Stimulated activated CD8-positive, alpha-beta memory T cell treated with anti-CD3 and anti-CD28 coated beads, Interleukin-2, amount 100 ng/mL, for 1 hour (primary cell): ENCODE measurements around the gene ARID3A.
A peak's percentile ranks its signal among the peaks of the same experiment; 100 is the strongest.

ENCODE experiments used
- DNase-seq, 2 donors: peaks; one replicate each; pipeline ENCODE4 v3.0.0-alpha.2; 2020; ENCODE audit warnings: low read depth in 2 of 2

Gene ARID3A

DNA sequence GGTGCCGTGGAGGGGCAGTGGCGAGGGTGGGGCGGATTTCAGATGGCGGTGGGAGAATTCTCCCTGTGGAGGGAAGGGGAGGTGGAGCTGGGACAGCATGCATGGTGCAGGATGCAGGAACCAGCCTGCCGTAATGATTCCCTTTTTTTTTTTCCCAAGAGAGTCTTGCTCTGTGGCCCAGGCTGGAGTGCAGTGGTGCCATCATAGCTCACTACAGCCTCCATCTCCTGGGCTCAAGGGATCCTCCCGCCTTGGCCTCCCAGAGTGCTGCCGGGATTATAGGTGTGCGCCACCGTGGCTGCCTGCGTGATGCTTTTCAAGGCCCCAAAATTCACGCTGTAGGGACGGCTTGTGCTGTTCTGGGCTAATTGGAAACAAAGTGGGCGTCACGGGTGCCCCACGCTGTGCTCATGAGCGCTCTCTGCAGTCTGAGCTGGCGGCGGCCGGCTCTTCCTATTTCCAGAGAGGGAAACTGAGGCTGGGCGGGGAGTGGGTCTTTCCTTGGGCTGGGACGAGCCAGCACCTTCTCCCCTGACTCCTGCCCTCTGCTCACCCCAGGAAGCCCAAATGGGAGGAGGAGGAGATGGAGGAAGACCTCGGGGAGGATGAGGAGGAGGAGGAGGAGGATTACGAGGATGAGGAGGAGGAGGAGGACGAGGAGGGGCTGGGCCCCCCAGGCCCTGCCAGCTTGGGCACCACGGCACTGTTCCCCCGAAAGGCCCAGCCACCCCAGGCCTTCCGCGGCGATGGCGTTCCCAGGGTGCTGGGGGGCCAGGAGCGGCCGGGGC is 6.2 kb downstream of the ARID3A start:
- DNase-seq, result no peak

GRCh38 chr19:932648-933552 is 7.1 kb downstream of the ARID3A start:
- no peak for DNase-seq

DNA sequence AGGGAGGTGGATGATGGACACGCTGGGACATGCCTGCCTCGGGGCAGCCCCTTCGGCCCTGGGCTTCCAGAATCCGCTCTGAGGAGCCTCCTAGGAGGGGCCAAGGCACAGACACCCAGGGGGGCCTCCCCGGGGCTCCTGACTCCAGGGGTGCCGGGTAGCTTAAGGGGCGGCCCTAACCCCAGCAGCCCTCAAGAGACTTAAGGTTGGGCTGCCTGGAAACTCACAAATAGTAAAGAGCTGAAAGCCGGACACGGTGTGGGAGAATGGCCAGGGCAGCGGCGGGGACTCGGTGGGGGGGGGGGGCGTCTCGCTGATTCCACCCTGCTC is 7.7 kb downstream of the ARID3A start:
- no peak for DNase-seq

GRCh38 chr19:934197-934840 is 8.5 kb downstream of the ARID3A start:
- no peak for DNase-seq

DNA sequence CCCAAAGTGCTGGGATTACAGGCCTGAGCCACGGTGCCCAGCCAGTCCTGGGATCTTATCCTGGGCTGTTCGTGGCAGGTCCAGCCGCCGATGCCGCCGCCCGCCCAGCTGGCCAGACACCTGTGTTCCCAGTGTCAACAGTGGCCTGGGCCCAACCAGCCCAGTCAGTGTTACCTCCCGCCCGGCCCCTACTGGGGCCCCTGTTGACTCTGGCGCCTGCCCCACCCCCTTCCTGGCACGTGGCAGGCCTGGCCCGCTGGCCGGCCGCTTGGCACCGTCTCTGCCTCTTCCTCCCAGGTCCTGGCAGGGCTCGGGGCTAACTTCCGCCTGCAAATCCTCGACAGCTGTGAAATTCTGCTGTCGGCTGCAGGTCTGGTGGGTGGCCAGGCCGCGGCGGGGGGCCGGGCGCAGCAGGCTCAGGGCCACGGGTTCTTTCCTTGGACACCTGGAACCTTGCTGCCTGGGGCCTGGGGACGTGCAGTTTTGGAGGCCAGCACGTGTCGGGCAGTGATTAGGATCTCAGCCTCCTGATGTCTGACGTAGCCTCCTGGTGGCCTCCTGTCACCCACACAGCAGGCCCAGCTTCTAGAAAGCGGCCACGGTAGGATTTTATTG is 9.1 kb downstream of the ARID3A start:
- no peak for DNase-seq

GRCh38 chr19:936175-936546 is 10.3 kb downstream of the ARID3A start:
- DNase-seq, result no peak

DNA sequence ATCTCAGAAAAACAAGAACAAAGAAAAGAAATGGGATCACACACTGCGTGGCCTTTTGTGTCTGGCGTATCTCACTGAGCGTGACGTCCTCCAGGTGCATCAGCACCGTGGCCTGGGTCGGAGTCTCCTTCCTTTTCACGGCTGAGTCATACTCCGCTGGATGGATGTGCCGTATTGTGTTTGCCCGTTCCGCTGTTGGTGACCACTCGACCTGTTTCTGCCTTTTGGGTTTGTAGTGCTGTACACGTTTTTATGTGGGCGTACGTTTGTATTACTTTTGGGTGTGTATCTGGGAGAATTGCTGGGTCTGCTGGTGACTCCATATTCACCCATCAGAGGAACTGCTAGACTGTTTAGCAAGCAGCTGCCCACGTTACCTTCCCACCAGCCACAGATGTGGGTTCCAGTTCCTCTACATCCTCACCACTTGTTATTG is 11.4 kb downstream of the ARID3A start:
- no peak for DNase-seq

DNA sequence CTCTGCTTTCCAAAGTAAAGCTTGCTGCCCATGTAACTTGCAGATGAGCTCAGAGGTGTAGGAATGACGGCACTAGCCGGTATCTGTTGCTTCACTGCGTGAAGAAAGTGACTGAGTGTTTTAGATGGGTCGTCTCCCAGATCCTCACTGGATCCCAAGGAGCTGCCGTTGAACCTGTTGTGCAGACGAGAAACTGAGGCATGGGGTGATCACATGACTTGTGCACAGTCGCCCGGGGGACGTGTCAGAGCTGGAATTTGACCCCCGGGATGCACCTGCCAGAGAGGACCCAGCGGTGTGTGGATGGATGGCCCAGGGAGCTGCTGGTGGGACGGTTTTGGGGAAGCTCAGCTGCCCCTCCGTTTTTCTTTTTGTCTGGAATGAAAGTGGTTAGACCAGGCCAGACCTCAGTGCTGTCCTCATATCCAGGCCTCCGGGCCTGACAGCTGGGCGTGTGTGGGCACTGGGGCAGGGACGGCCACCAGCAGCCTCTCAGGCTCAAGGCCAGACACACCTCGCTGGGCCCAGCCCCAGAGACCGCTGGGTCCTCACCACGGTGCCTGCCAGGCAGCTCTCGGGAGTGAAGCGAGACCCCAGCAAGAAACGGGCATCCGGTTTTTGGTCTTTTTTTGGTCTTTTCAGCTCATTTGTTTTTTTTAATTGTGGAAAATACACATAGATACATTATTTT is 12.5 kb downstream of the ARID3A start:
- no peak for DNase-seq

DNA sequence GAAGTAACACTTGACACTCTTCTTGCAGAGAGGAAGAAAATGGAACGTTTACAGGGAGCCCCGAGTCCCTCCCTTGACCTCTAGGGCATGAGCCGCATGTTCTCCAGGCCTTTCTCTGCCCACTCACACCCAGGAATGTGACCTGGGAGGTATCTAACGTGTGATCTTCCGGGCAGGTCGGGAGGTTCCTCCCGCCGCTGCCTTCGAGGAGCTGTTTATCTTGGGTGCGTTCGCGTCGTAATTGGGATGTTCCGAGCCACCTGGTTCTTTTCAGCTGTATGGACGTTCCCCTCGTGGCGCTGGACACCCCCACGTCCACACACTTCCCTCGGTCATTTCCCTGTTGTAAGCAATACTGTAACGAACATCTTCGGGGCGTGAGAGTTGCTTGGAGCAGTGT is 13.6 kb downstream of the ARID3A start:
- no peak for DNase-seq

DNA sequence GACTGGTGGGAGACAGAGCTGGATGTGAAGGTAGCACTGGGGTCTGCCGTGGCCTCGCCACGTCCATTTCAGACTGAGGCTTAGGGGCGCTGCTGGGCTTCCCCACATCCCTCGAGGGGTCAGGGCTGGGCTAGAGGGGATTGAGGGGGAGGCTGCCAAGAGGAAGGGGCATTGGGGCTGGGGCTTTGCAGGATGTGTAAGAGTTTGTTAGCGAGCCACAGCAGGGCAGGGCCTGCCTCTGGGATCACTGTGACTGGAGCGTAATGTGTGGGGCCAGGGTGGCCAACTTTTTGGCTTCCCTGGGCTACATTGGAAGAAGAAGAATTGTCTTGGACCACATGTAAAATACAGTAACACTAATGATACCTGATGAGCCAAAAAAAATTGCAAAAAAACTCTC is 14.1 kb downstream of the ARID3A start:
- no peak for DNase-seq

DNA sequence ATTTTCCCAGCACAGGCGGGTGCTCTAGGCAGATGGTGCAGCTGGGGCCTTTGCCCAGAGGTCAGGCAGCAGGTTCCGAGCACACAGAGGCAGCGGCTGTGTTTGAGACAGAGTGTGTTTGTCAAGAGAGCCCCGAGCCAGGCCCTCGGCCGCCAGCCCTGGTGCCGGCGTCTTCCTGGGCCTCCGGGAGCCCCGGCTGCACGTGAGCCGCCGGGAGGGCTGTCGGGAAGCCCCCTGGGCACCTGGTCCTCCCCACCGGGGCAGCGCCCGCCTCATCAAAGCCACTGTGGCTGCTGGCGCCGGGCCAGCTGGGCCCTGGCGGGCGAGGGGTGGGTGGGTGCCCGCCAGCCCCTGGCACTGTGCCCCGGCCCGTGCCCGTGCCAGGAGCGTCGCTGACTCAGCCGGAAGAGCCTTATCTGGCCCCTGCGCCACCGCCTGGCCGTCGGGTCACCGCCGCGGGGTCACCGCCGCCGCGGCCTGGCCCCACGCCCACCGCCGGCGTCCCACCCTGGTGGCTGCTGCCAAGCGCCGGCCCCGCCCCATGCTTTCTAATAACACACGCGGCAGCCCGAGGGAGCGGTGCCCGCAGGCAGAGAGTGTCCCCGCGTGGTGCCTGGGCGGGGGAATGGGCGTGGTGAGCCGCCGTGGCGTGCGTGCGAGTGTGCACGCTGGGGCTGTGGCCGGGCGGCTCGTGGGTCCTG is 14.9 kb downstream of the ARID3A start:
- DNase-seq, result peak; percentile 39 to 49

GRCh38 chr19:941292-942132 is 15.7 kb downstream of the ARID3A start:
- DNase-seq, result no peak

DNA sequence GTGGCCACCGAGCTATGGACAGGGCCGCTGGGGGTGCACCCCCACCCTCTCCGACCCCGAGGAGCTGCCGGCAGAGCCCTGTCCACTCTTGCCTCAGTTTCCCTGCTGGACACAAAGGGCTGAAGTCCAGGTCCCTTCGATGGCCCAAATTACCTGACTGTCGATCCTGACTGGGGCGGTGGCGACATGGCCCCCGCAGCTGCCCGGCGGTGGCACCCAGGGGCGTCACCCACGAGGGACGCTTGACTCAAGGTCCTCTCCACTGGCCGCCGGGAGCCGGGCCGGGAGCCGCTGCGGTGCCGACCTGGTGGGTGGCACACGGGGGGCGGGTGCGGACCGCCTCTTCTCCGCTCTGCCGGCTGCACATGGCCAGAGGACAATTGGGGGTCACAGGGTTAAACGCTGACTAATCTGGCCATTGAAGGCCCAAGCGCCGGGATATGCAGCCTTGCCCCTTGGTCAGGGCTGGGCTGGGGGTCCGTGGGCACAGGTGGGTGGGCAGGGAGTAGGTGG is 16.4 kb downstream of the ARID3A start:
- no peak for DNase-seq

DNA sequence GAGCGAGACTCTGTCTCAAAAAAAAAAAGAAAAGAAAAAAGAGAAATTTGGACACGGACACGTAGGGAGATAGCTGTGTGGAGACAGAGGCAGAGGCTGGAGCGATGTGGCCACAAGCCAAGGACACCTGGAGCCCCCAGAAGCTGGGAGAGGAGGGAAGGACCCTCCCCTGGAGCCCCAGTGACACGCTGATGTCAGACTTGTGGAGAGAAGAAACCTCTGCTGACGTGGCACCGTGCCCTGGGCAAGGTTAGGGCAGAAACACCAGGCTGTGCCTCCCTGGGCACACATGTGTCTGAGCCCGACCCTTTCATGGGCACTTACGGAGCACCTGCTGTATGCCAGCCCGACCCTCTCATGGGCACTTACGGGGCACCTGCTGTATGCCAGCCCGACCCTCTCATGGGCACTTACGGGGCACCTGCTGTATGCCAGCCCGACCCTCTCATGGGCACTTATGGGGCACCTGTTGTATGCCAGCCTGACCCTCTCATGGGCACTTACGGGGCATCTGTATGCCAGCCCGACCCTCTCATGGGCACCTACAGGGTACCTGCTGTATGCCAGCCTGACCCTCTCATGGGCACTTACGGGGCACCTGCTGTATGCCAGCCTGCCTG is 17.8 kb downstream of the ARID3A start:
- no peak for DNase-seq

DNA sequence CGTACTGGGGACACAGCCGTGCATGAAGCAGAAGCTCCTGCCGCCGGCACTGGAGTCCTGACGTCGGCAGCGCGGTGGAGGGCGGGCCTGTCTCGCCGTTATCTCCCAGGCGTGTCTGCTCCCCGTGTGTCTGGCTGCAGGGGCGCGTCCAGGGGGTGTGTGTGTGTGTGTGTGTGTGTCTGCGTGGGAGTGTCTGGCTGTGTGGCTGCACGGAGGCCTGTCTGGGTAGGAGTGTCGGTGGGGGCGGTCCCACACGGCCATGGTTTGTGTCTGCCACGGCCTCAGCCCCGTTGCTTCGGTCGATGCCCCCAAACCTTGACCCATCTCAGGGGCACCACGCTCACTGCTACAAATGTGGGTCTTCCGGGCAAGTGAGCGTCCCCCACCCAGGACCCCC is 18.3 kb downstream of the ARID3A start:
- no peak for DNase-seq

DNA sequence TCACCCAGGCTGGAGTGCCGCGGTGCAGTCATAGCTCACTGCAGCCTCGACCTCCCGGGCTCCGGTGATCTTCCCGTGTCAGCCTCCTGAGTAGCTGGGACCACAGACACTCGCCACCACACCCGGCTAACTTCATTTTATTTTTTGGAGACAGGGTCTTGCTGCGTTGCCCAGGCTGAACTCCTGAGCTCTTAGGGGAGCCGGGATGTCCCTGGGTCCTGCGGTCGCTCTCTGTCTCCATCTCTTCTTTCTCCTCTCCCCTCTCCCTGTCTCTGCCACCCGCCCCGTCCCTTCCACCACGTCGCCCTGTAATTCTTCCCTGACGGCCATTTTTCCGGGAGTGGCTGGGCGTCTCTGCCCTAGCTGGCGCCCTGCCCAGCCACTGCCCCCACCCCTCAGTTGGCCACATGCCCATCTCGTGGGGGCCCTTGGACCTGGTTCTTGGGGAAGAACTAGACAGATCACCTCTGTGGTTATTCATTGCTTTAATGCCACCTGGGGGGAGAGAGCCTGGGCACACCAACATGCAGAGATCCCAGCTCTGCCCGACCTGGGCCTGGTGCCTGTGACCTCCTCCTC is 18.9 kb downstream of the ARID3A start:
- DNase-seq, result no peak

DNA sequence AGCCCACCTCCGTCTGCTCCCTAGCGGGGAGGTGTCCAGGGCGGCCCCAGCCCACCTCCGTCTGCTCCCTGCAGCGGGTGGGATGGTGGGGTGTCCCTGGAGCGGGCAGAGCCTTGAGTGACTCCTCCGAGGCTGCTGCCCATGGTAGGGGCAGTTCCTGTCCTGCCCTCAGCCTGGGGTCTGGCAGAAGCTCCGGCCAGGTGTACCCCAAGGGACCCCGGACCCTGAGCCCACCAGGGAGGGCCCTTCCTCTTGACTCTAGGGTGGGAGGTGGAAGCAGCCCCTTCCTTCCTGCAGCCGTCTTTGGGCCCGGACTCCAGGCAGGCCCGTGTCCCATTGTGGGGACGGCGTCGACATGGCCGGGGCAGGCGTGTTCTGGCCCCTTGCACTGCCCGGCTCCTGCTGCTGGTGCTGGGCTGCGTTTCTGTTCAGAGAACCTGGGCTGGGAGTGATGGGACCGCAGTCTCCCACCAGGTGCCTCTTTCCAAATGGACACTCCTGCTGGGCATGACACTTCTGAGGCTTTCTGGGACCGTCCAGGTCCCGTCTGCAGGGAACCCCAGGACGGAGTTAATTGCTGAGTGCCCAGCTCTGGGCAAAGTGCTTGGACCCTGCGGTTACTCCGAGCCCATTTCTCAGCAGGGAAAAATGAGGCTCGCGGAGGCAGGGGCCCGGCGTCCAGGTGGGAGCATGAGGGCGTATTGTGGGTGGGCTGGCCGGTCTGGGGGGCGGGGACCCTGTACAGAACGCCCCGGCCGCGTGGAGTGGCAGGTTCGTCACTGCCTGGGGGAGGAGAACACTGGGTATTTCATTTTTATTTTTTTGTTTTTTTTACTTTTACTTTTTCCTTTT is 19.8 kb downstream of the ARID3A start:
- no peak for DNase-seq

DNA sequence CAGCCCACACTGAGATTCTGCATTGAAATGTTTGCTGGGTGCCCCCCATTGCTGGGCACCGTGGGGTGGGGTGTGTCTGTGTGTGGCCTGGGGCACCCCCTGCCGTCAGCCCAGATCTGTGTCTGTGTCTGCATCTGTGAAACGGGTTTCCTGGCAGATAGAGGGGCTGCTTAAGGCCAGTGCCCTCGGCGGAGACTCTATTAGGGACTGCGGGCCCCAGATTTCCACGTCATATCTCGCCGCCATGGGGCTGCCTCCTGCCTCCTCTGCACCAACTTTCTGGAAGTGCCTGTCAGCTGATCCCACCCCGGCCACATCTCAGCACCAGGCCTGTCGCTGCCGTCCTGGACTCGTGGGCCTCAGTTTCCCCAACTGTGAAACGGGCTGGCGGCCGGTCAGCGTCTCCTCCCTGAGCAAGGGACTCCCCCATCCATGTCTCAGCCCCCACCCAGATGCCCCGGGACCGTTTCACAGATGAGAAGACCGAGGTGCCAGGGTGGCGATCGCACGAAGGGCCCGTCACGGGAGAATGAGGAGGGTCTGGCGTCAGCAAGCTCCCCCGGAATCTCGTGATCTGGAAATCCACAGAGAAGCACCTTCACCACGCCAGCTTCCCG is 21.4 kb downstream of the ARID3A start:
- no peak for DNase-seq
